ENCODE measurements around the gene SLC35G1.
A peak's percentile ranks its signal among the peaks of the same experiment; 100 is the strongest.

Gene SLC35G1

DNA sequence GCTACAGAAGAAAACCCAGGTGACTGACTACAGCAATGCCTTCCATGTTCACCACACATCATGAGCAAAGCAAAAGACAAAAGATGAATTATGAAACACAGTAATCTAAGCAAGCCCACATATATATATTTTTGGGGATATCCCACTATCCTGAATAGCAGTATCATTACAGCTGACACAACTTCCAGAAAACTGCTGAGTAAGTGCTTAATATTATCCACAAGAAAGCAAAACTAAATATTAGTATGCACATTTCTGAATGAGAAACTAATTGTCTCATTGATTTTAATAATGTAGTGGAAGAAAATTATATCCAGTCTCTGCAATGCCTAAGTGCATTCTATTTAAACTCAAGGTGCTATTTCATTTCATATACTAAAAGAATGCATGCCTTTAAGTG is 14.5 kb upstream of the SLC35G1 start:
- no peak for DNase-seq

DNA sequence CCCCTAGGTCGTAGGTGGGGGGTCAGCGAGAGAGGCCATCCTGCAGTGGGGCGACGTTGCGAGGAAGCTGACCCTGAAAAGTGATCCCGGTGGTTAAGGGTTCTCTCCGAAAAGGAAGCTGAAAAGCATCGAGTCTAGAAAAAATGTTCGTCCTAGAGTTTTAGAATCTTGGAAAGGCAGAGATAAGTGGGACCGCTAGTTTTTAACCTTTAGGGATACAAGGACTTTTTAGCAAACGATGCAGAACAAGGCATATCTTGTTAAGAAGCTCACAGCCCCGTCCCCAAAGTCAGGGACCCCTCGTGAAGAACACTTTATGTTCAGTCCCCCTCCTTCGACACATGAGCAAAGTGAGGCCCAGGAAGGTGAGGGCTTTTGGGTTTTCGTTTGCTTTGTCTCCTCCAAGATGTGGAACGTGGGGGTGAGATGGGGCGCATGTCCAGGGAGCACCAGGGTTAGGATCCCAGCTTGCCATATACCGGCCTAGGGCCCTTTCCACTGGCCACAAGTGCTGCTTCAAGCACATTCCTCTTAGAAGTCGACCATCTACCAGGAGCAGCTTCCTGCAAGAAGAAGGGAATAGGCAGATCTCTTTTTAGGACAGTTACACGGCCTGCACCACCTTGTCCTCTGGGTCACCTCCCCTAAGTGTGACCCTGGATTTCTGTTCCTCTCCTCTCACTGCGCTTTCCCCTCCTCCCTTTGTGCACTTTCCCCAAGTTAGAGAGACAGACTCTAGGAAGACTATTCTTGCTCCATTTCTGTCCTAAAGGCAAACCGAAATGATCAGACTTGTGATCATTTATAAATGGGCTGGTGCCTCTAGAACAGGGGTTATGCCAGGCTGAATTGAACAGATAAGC is 969 bp downstream of the SLC35G1 start:
- DNase-seq = no peak

DNA sequence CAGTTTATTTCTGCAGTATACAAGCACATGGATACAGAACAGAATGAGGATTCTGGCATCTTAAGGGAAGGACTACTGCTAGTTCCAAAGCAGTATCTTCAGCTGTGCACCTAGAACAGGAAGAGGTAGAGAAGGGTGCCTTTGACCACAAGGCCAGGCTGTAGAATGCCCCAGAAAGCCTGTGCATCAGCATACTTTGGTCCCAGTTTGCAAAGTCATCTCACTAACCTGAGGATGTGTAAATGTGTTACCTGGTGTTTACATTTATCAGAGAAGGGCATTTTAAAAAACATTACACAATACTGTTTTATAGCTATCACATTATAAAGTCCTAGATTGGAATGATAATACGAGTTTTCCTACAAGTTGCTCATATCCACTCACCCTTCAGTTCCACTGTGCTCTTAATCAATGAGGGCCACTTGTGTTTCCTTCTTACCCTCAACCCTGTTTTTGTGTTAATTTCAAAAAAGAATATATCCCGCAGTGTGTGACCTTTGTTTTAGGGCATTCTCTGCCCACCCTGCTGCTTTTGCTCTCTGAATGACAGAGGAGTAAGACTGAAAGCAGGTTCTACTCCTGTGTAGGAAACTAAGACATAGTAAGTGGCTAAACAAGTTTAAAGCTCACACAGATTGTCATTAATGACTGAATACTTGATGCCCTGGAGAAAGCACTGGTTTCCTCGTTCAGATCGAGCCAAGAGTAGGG is 3.4 kb downstream of the SLC35G1 start:
- DNase-seq = no peak

DNA sequence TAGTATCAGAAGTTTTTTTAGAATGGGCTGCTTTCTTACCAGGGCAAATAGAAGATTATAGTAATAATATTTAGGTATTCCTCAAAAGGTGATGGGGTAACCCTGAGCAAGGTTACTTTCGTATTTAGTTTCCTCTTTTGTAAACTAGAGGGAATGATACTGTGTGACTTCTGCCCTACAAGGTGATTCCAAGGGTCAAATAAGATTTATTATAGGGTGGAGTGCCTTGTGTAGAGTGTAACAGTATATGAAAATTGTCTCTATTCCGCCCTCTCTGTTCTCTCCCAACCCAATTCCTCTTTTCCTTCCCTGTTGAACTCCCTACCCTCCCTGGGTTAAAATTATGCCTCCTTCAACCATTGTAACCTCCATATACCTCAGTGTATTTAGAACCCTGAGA is 5.3 kb downstream of the SLC35G1 start:
- DNase-seq = no peak

DNA sequence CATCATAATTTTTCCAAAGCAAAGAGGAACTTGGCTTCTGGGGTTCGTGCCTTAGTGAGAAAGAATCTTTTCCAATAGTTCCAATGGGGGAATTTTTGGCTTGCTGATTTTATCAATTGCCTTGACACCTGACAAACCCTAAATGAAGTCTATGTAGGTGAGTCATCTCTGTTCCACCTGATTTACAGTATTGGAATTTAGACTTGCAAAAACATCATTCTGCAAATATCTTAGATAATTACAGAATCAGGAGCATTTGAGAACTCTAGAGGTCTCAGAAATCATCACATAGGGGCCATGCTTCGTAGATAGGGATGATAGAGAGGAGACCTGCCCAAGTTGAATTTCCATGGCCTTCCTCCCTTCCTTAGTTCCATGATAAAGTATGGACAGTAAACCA is 9.3 kb downstream of the SLC35G1 start:
- no peak for DNase-seq

DNA sequence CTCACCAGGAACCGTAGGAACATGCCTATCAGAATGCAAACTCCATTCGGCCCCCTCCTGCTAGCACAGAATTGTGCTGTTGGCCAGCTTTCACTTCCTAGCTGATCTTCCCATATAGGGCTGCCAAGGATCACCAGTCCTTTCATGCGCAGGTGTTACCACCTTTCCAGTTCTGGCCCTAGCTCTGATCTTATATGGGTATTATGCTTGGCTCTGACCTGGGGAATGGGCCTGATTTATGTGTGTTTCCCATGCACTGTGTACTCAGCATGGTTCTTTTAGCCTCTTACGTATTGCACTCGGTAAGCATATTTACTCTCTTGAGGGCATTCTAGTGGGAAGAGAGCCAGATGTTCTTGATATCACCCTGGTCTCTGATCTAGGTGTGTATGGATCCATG is 11.1 kb downstream of the SLC35G1 start:
- no peak for DNase-seq

DNA sequence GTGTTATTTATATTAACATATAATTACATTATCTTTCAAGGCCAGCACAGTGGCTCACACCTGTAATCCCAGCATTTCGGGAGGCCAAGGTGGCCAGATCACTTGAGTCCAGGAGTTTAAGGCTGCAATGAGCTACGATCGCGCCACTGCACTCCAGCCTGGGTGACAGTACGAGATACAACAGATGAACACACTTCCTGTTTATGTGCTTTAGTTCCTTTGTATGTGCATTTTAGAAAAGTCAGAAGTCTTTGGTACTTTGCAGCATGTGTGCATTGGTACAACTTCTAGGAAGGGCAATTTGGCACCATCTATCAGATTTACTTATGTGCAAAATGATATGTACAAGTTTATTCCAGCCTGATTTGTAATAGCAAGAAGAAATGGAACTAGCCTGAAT is 13.3 kb downstream of the SLC35G1 start:
- no peak for DNase-seq

DNA sequence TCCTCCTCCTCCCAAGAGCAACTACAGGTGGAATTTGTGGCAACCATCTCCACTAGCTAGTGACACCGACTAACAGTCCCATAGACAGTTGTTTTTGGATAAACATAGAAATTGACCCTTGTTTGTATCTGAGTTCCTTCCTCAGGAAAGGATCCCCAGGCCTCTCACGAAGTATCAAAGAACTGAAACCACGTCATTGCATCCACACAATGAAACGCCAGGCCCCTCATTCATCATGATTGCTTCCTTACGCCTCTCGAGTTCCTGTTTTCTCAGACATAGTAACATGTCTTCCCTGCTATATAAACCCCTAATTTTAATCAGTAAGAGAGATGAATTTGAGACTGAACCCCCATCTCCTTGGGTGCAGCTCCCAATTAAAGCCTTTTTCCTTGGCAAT is 18.1 kb downstream of the SLC35G1 start:
- DNase-seq = no peak

DNA sequence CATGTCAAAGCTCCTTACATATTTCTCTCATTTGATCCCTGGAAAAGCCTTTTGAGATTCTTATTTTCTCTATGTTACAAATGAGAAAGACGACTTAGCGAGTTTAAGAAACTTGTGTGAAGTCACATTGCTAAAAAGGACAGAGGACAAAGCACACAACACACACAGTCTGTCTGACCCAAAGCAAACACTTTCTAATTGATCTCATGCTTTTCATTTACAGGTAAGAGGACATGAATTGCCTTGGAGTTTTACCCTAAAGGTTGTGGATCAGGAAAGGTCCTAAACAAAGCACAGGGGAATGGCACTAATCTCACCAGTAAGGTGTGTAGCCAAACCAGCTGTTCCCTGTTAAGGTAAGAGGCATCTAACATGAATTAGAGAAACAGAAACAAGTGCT is 18.7 kb downstream of the SLC35G1 start:
- no peak for DNase-seq

DNA sequence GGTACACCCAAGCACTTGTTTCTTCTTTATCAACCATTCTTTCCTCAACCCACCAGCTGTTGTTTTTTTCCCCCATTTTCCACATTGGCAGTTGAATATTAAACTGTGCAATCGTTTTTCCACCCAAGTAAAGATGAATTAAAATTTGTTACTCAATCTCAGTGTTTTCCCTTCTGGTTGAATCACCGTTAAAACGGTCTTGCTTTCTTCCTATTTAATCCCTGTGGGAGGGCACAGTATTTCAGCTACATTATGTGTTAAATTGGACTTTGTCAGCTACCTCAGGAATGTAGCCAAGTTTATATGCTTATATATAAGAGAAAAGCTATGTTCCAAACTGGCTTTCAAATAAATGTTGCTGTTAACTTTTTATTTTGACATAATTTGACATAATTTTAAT is 19.9 kb downstream of the SLC35G1 start:
- DNase-seq = no peak

DNA sequence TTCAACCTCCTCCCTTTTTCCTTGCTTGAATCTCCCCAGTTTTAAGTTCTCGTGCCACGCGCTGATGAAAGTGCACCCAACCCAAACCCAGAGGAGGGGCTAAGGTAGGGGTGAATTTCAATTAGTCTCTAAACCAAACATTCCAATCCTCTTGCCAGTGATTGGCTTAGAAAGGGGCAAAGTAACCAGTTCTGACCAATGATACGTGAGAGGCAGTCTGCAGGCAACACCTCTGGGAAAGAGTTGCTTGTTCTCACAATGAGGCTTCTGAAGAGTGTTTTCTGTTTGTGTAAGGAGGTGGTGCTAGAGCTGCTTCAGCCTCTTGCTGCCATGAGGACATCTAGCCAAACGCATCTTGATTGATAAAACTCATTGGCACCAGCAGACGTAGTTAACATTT is 21.8 kb downstream of the SLC35G1 start:
- DNase-seq = no peak

DNA sequence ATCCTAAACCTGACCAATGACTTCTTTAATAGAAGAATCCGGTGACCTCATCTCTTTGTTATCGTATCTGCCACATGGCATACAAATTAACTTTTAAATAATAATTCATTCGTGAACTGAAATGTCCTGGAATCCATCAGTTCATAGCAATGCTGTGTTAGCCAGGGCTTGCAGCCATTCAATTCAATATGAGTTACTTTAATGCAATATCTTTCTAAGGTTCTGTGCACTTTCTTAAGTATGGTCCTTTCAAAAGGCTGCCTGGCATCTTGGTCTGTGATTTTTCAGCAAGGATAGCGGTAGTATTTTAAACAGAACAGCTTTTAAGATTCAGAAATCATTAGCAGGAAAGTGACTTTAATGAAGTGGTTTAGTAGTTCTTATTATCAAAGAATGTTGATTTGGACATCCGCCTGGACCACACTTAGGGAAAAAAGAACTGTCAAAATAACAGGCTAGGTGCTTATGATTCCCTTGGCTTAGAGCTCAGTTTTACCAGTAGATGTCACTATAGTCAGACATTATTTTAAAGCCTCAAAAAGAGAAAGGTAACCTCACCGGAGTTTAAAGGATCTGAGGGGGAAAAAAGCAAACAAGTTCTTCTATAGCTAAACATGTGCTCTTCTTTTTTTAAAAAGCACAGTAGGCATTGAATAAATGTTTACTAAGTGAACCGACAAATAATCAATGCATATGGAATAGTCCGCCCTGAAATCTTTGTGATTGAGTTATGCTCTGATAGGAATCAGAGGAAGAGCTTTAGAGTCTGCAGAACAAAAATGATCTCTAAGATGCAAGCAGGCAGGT is 22.7 kb downstream of the SLC35G1 start:
- DNase-seq = no peak

DNA sequence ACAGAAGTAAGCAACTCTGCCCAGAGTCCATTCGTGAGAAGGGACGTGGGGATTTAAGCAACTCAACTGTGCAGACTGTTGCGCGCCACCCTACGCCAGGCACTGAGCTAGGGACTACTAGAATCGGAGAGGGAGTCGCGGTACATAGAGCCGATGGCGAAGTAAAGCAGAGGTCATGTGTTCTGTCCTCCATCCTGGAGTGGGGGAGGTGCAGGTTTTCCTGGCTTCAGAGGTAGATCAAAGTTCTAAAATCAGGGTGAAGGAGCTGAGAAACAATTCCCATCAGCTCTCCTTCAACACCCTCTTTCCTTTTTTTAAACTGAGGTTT is 23.2 kb downstream of the SLC35G1 start:
- no peak for DNase-seq

DNA sequence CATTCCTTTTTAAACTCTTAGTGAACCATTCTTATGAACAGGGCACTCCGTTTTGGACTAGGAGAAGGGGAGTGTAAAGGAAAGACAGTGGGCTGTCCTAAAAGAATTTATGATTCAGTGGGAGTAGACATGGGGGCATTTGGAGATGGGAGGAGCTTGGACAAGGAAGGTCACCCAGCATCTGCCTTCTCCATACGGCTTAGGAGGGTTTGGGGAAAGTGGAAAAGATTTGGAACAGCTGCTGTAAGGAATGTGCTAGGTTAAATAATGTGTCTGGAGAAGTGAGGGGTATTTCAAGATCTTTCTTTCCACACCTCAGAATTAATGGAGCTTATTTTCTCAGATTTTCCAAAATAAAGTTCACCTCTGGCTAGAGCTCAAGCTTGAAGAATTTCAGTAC is 24.0 kb downstream of the SLC35G1 start:
- no peak for DNase-seq

DNA sequence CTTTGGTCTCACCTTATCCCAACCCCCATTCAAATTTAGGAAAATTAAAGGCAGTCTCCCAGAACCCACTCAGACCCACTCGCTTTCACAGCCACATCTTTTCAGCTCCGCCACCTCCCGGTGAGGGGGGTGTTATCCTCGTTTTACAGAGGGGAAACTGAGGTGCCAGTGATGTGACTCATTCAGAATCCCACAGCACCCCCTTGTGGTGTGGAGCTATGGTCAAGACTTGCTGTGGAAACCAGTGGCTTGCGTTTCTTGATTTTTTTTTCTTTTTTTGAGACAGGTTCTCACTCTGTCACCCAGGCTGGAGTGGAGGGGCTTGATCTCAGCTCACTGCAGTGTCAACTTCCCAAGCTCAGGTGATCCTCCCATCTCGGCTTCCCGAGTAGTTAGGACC is 27.6 kb downstream of the SLC35G1 start:
- DNase-seq = peak; percentile 59

DNA sequence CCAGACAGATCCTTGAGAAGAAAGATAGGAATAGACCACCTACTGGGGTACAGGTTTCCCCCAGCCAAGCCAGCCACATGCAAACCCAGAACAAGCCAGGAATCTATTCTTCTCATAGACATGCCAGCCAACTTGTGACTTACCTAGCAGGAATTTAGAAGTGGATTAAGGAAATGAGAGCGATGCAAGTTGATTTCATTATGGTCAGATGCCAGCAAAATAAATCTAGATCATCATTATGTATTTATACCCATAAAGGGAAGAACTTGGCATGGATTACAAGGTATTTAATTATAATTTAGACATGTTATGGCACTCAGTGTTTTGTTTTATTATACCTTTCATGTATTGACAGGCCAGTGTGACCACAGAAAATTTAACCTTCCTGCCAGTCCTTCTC is 32.8 kb downstream of the SLC35G1 start:
- no peak for DNase-seq

DNA sequence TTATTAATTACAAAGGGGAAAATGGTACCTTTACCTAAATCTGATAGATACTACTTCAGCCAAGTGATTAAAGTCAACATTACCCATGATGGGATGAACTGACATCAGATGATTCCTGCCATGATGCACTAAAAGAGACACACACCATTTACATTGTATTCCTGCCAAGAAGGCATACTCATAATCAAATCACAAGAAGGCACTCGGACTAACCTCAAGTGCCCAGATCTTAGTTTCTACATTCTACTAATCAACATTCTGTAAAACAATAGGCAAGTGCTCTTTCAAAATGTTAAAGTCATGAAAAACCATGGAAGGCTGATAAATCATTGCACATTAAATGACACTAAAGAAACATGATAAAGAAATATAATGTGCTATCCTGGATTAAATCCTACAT is 44.4 kb downstream of the SLC35G1 start:
- no peak for DNase-seq

DNA sequence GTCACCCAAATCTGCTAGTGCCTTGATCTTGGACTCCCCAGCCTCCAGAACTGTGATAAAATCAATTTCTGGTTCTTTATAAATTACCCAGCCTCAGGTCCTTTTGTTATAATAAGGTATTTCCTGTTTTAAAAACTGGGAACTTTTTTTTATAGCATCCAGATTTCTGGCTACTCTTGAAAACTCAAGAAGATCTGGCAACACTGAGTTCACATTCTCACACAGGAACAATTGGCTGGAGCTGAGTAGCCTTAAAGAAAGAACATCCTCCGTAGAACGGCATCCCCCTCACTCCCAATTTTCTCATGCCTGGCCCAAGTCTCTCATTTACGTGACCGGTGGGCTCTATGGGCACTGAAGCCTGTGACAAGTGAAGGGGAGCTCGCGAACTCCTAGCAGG is 47.1 kb downstream of the SLC35G1 start:
- DNase-seq = no peak

DNA sequence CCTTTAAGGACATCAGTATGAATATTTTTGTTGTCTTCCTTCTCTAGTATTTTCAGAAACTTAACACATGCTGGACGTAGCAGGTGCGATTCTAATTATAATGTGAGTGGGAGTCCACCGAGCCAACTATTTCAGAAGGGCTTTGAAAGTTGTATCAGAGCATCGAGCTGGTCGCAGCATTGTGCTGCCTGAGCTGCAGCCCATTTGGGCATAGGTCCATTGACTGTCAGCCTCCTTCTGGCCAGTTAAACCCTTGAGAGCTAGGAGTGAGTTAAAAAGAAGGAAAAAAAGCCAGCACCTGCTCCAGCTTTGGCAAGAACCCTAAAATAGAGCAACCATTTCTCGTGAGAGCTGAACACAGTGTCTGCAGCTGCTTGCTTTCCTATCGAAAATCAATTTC is 47.8 kb downstream of the SLC35G1 start:
- no peak for DNase-seq

DNA sequence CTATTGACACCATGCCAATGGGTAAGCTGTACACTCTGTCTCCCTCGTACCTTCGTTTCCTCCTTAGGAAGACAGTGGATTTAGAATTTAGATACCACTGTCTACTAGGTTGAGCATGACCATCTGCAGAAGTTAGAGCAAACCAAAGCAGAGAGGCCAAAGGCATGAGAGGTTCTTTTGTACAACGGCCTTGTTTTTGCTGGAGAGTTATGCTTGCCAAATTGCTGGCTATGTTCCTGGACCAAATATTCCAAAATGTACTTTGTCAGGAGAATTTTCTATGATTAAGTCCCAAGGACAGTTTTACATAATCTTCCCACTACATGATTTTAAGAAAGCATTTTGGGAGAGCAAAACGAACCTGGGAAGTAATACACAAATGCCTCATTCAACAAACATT is 52.0 kb downstream of the SLC35G1 start:
- no peak for DNase-seq

DNA sequence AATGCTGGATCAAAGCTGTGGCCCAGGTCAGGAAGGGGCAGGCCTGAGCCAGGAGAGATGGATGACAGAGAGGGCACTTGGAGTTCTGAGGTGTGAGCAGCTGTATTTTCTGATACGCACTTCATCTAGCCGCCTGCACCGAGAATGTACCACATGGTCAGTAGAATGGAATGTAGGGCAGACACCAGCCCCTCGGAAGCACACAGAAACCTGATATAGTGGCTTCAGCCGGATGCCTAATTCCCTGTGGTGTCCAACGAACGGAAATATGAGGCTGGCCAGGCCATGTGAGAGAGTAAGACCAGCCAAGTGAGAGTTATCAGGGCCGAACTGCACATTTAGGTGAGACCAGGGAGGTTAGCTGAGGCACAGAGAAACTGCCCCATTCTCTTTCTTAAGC is 53.3 kb downstream of the SLC35G1 start:
- DNase-seq = no peak

DNA sequence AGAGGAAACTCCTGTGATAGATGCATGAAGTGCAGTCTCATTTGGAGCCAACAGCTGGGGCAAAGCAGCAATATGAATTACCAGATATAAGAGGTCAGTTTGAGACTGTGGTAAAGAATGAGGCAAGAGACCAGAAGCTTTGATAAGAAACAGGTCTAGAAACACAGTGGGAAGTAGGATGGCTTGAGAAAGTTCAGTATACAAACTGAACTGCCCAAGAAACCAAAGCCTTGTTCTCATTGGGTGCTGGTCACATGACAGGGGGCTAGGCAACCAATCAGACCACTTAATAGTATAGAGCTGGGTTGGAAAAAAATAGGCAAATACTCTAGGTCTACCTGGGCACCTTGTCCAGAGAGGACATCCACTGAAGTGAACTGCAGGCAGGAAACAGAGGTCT is 53.7 kb downstream of the SLC35G1 start:
- no peak for DNase-seq

DNA sequence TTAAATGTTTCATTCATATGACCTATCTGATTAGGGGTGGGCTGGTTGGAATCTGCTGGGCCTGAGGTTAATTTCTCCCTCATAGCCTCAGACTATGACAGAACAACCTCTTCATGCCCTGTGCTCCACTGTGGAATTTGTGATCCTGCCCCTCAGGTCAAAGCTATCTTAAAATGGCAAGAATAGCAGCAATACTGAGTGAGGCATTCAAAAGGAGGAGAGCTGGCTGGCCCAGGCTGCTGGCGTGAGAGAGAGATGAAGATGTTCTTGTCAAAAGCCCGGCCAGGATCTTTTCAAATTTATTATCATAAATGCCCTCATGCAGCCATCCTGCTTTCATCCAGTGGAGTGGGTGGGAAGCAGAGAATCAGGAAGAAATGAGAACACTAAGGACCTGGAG is 58.1 kb downstream of the SLC35G1 start:
- DNase-seq = no peak

All from stimulated activated CD8-positive, alpha-beta memory T cell treated with anti-CD3 and anti-CD28 coated beads, Interleukin-4, amount 100 ng/mL, for 48 hours (primary cell).